ENCODE results near the gene C1R.

Gene C1R

DNA sequence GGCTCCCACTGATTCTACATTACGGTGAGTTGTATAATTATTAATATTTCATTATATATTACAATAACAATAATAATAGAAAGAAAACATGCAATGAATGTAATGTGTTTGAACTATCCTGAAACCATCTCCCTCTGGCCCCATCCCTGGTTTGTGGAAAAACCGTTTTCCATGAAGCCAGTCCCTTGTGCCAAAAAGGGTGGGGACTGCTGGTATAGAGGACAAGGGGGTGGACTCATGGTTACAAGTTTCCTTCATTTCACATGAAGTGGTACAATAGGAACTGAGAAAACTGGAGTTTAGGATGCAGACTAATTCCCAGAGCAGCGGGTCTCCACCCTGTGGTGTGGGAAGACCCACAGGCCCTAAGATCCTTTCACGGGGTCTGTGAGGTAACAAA lies 19.8 kb upstream of the C1R start:
- H3K27ac ChIP-seq, result no peak overlapping the region
- intact Hi-C loops (cut with DNase I; ENCODE audit: low total_unique reads), result loop anchor here (5.0 to 10.0 kb wide), 2 partner anchors 50 to 167 kb away; partner anchors contain the start of genes C12orf57, C1S and RNU7-1
- DNase-seq, result peak; percentile 24 to 34

GRCh38 chr12:7110661-7111060 lies 18.4 kb upstream of the C1R start:
- intact Hi-C loops (cut with DNase I; ENCODE audit: low total_unique reads), result loop anchor here (5.0 to 10.0 kb wide), 2 partner anchors 48 to 166 kb away; partner anchors contain the start of genes C12orf57, C1S and RNU7-1
- TF ChIP-seq CTCF (IDR thresholded peaks at IDR 0.05), result no peak
- Histone ChIP-seq H3K27ac (no peak overlapping the region), H3K4me3 (no peak overlapping the region), H3K27me3 (no peaks in the 10 kb centered on the region), H3K4me1 (peaks cover 0 to 28% (median 15%) of the 10 kb centered on the region in 4 donors), H3K9me3 (peaks cover 0 to 4% (median 0%) of the 10 kb centered on the region in 3 donors), H3K36me3 (peaks cover 0 to 7% (median 4%) of the 10 kb centered on the region in 3 donors)
- peak; percentile 17 to 47 for DNase-seq

More for the DNA sequence above, 19.8 kb upstream of the C1R start:
- no peak for TF ChIP-seq CTCF (IDR thresholded peaks at IDR 0.05)
- Histone ChIP-seq H3K4me1 (peaks cover 0 to 27% (median 12%) of the 10 kb centered on the region in 4 donors), H3K27me3 (no peaks in the 10 kb centered on the region), H3K36me3 (peaks cover 0 to 9% (median 4%) of the 10 kb centered on the region in 3 donors), H3K4me3 (no peak overlapping the region), H3K9me3 (no peaks in the 10 kb centered on the region)

- Histone ChIP-seq H3K36me3 (peaks cover 0 to 1% (median 0%) of the 10 kb centered on the region in 3 donors), H3K9me3 (peaks cover 0 to 4% (median 0%) of the 10 kb centered on the region in 3 donors), H3K27me3 (no peaks in the 10 kb centered on the region), H3K27ac (peak overlapping the region; percentile 92), H3K4me1 (peaks cover 0 to 28% (median 15%) of the 10 kb centered on the region in 4 donors), H3K4me3 (peak overlapping the region in 1 of 2 donors; percentile 69)
- intact Hi-C loops (cut with DNase I; ENCODE audit: low total_unique reads), result loop anchor here (5.0 kb wide), 1 partner anchor 92 kb away; the partner anchor contains the start of gene LPCAT3
- TF ChIP-seq CTCF (IDR thresholded peaks at IDR 0.05), result no peak
- DNase-seq, result peak; percentile 24 to 68
Measured at GRCh38 chr12:7109572-7109920, 17.3 kb upstream of the C1R start.

- DNase-seq, result peak; percentile 94 to 97
- peak within 1 kb of the TSS; percentile 92 for H3K27ac ChIP-seq
- peak within 1 kb of the TSS; percentile 62 to 69 for H3K4me3 ChIP-seq
- peak; percentile 98 to 99 for TF ChIP-seq CTCF (IDR thresholded peaks at IDR 0.05)
- peaks cover 0 to 7% (median 5%) of the 10 kb centered on the region in 3 donors for H3K36me3 ChIP-seq
- H3K4me1 ChIP-seq, result peaks cover 0 to 28% (median 15%) of the 10 kb centered on the region in 4 donors
- H3K9me3 ChIP-seq, result peaks cover 0 to 4% (median 0%) of the 10 kb centered on the region in 3 donors
- H3K27me3 ChIP-seq, result no peaks in the 10 kb centered on the region
- intact Hi-C loops (cut with DNase I; ENCODE audit: low total_unique reads), result loop anchor here (5.0 kb wide), 1 partner anchor 92 kb away; the partner anchor contains the start of gene LPCAT3
Measured at GRCh38 chr12:7108796-7109571, 16.7 kb upstream of the C1R start, which contains the start of gene C1RL. Gene C1RL, minus strand, starts transcription at chr12:7109214. Its CDS starts 34 bp downstream, at chr12:7109180.

DNA sequence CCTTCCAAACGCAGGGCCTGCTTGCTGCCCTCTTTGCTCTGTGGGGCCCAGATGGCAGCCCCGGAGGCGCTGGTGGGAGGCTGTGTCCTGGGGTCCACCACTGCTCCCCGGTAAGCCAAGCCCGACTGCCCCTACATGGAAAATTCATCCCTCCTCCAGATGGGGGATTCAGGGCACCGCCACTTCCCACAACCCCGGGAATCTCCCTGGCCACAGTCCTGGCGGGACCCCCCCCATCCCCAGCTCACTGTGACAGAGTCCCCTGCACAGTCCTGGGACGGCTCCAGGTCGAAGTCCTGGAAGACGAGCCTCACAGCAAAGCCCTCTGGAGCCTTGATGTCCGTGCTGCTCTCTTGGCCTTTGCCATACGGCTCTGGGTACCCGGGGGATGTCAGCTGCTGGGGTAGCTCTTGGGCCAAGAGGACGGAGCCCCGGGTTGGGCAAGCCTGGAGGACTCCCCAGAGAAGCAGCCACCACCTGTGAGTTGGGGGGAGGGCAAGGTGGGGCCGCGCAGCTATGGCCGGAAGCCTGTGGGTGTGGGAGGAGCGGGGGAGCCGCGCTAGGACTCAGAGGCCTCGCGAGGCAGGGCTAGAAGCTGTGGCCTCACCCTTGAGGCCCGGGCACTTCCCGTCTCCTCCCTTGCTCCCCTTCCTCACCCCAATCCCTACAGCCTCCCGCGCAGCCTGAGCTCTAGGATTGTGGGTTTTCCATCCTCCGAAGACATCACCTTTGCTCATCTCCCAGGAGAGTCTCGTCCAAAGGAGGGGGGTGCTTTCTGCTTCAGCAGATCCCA lies 16.0 kb upstream of the C1R start:
- Histone ChIP-seq H3K4me3 (peak overlapping the region; percentile 62 to 69), H3K9me3 (peaks cover 0 to 4% (median 0%) of the 10 kb centered on the region in 3 donors), H3K36me3 (peaks cover 0 to 13% (median 10%) of the 10 kb centered on the region in 3 donors), H3K27me3 (no peaks in the 10 kb centered on the region), H3K27ac (peak overlapping the region; percentile 92), H3K4me1 (peaks cover 0 to 24% (median 15%) of the 10 kb centered on the region in 4 donors)
- DNase-seq, result peak; percentile 83 to 89
- intact Hi-C loops (cut with DNase I; ENCODE audit: low total_unique reads), result loop anchor here (5.0 kb wide), 1 partner anchor 91 kb away; the partner anchor contains the start of gene LPCAT3
- TF ChIP-seq CTCF (IDR thresholded peaks at IDR 0.05), result no peak

Measured in tibial artery (tissue), 4 donors.